Measurements from ENCODE around the gene SMS. TPM values are rescaled to one million over a fixed set of nuclear protein-coding genes. Genes with fewer than 3 reads are reported as not detected.
A peak's percentile ranks its signal among the peaks of the same experiment; 100 is the strongest.

SMS gene
- total and polyA plus RNA-seq, 4 donors, result 47.5 to 55.9 (median 52.3) TPM

GRCh38 chrX:22032084-22032483, 91.6 kb downstream of the SMS start, which contains the start of gene PHEX:
Gene PHEX (plus strand): TSS chrX:22032325. CDS start chrX:22033006, 681 bp downstream.
- 33 to 67% methylated on average over 1 of the region's 1 CpG for whole genome bisulfite sequencing, 2 donors
- H3K9me3 ChIP-seq (ENCODE audit: control insufficient read depth in 4 of 4, insufficient read depth in 3 of 4, low read length in 3 of 4), result no peaks in the 10 kb centered on the region

GRCh38 chrX:22032506-22032905, 92.0 kb downstream of the SMS start:
- no peak for ATAC-seq (ENCODE audit: insufficient read depth, low FRiP score)
- 69 to 86% methylated on average over 6 of the region's 6 CpGs for WGBS, 2 donors

More at GRCh38 chrX:22032084-22032483, 91.6 kb downstream of the SMS start, which contains the start of gene PHEX:
- Histone ChIP-seq H3K27ac (ENCODE audit: low read depth in 1 of 2, low read length in 1 of 2) (no peak within 1 kb of the TSS), H3K4me1 (ENCODE audit: control insufficient read depth in 5 of 5, insufficient read depth in 5 of 5, low read length in 5 of 5) (no peaks in the 10 kb centered on the region), H3K4me3 (no peak within 1 kb of the TSS), H3K9ac (ENCODE audit: insufficient read depth in 1 of 2, low read length in 2 of 2) (peak within 1 kb of the TSS in 1 of 2 donors; percentile 53), H3K36me3 (ENCODE audit: control insufficient read depth in 4 of 4, insufficient read depth in 4 of 4, low read length in 4 of 4) (no peaks in the 10 kb centered on the region), H3K27me3 (ENCODE audit: control insufficient read depth in 3 of 3, insufficient read depth in 3 of 3, low read length in 2 of 3) (no peaks in the 10 kb centered on the region)
- no peak for ATAC-seq (ENCODE audit: insufficient read depth, low FRiP score)
- no peak for DNase-seq
- TF ChIP-seq CTCF (IDR thresholded peaks at IDR 0.05; ENCODE audit: control extremely low read depth, extremely low read depth), result no peak

GRCh38 chrX:22033818-22034217, 93.3 kb downstream of the SMS start:
- peaks cover 0 to 2% (median 2%) of the 10 kb centered on the region in 3 donors for H3K27me3 ChIP-seq (ENCODE audit: control insufficient read depth in 3 of 3, insufficient read depth in 3 of 3, low read length in 2 of 3)
- DNase-seq (no peak), ATAC-seq (ENCODE audit: insufficient read depth, low FRiP score) (no peak)
- no peaks in the 10 kb centered on the region for H3K36me3 ChIP-seq (ENCODE audit: control insufficient read depth in 4 of 4, insufficient read depth in 4 of 4, low read length in 4 of 4)
- no peak overlapping the region for H3K9ac ChIP-seq (ENCODE audit: insufficient read depth in 1 of 2, low read length in 2 of 2)
- H3K4me3 ChIP-seq, result no peak overlapping the region
- TF ChIP-seq CTCF (IDR thresholded peaks at IDR 0.05; ENCODE audit: control extremely low read depth, extremely low read depth), result no peak
- no peaks in the 10 kb centered on the region for H3K9me3 ChIP-seq (ENCODE audit: control insufficient read depth in 4 of 4, insufficient read depth in 3 of 4, low read length in 3 of 4)
- H3K27ac ChIP-seq (ENCODE audit: low read depth in 1 of 2, low read length in 1 of 2), result no peak overlapping the region
- H3K4me1 ChIP-seq (ENCODE audit: control insufficient read depth in 5 of 5, insufficient read depth in 5 of 5, low read length in 5 of 5), result no peaks in the 10 kb centered on the region
- 56 to 60% methylated on average over 5 of the region's 5 CpGs for WGBS, 2 donors

More at GRCh38 chrX:22032506-22032905, 92.0 kb downstream of the SMS start:
- no peaks in the 10 kb centered on the region for H3K4me1 ChIP-seq (ENCODE audit: control insufficient read depth in 5 of 5, insufficient read depth in 5 of 5, low read length in 5 of 5)
- no peaks in the 10 kb centered on the region for H3K27me3 ChIP-seq (ENCODE audit: control insufficient read depth in 3 of 3, insufficient read depth in 3 of 3, low read length in 2 of 3)
- DNase-seq, result peak in 2 of 3 donors; percentile 51 to 58
- peak overlapping the region in 1 of 2 donors; percentile 53 for H3K9ac ChIP-seq (ENCODE audit: insufficient read depth in 1 of 2, low read length in 2 of 2)
- no peaks in the 10 kb centered on the region for H3K9me3 ChIP-seq (ENCODE audit: control insufficient read depth in 4 of 4, insufficient read depth in 3 of 4, low read length in 3 of 4)
- H3K4me3 ChIP-seq, result no peak overlapping the region
- H3K36me3 ChIP-seq (ENCODE audit: control insufficient read depth in 4 of 4, insufficient read depth in 4 of 4, low read length in 4 of 4), result no peaks in the 10 kb centered on the region
- TF ChIP-seq CTCF (IDR thresholded peaks at IDR 0.05; ENCODE audit: control extremely low read depth, extremely low read depth), result no peak
- H3K27ac ChIP-seq (ENCODE audit: low read depth in 1 of 2, low read length in 1 of 2), result no peak overlapping the region

- H3K4me3 ChIP-seq, result no peak overlapping the region
- 56 to 76% methylated on average over 1 of the region's 1 CpG for WGBS, 2 donors
- H3K27ac ChIP-seq (ENCODE audit: low read depth in 1 of 2, low read length in 1 of 2), result no peak overlapping the region
- H3K27me3 ChIP-seq (ENCODE audit: control insufficient read depth in 3 of 3, insufficient read depth in 3 of 3, low read length in 2 of 3), result peaks cover 0 to 2% (median 2%) of the 10 kb centered on the region in 3 donors
- H3K9ac ChIP-seq (ENCODE audit: insufficient read depth in 1 of 2, low read length in 2 of 2), result no peak overlapping the region
- H3K4me1 ChIP-seq (ENCODE audit: control insufficient read depth in 5 of 5, insufficient read depth in 5 of 5, low read length in 5 of 5), result no peaks in the 10 kb centered on the region
- no peaks in the 10 kb centered on the region for H3K9me3 ChIP-seq (ENCODE audit: control insufficient read depth in 4 of 4, insufficient read depth in 3 of 4, low read length in 3 of 4)
- H3K36me3 ChIP-seq (ENCODE audit: control insufficient read depth in 4 of 4, insufficient read depth in 4 of 4, low read length in 4 of 4), result no peaks in the 10 kb centered on the region
- DNase-seq (no peak), ATAC-seq (ENCODE audit: insufficient read depth, low FRiP score) (no peak)
- TF ChIP-seq CTCF (IDR thresholded peaks at IDR 0.05; ENCODE audit: control extremely low read depth, extremely low read depth), result no peak
Observed at GRCh38 chrX:22035236-22035635, 94.7 kb downstream of the SMS start.

Measured in lung (tissue), 12 donors.